Fibroblast of skin of scalp (primary cell): Measurements from ENCODE around the gene CNTNAP5.

ENCODE experiments used
- DNase-seq: peaks from one replicate; pipeline ENCODE4 v3.0.0-alpha.2; 2013

Gene CNTNAP5

DNA sequence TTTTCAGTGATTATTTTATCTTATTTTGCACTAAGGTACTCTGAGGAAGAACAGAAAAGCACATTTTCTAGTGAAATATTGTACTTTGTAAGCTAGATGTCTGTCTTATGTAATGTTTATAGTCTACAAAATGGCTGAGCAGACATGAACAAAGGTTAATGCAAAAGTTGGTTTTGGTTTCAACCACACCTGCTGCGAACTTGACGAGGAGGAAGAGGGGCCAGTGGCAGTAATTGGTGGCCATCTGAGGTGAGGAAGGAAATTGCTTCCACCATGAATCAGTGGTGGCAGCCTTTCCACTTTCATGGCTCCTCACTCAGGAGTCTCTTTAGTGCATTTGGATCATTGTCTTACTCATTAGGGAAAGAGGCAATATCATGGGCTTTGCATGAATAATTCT is 894.2 kb downstream of the CNTNAP5 start:
- DNase-seq: no peak

DNA sequence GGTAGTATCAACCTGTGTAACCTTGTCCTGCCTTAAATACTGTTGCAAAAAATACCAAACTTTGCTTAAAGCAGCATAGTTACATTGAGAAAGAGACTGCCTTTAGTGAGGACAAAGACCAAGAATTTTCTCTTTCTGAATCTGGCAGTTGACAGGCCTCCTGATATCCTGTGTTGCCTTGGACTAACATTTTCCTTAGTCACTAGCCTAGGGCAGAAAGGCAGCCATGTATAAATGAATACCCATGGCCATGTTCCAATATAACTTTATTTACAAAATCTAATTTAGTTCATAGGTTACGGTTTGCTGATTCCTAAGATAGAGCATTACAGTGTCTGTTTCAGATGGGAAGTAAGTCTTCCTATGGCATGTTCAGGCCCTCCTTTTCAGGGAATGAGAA is 895.4 kb downstream of the CNTNAP5 start:
- no peak for DNase-seq

DNA sequence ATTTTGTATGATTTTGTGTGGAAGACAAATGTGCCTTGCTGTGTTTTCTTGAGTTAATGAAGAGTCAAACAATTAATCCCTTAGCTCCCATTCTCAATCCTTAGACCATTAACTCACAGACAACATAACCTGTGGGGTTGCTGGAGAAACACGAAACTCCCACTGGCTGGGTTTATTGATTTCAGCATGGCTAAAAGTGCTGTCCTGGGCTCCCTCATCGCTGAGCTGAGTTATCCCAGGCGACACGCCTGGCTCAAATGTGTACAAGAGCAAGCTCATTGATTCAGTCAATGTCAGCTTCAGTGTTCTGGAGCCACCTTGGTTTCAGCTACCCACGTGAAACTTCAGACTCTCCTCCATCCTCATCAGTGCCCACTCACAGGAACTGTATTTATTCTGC is 896.1 kb downstream of the CNTNAP5 start:
- no peak for DNase-seq

DNA sequence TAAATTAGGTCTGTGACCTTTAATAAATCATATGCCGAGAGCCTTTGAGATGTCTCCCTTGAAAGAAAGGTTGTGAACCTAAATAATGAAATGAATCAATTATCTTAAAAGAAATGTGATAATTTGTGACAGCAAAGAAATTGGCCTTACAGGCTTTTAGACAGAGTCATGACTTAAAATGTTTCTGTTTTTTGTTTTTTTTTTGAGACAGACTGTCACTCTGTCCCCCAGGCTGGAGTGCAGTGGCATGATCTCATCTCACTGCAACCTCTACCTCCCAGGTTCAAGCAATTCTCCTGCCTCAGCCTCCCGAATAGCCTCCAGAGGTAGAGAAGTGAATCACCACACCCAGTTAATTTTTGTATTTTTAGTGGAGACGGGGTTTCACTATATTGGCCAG is 898.0 kb downstream of the CNTNAP5 start:
- no peak for DNase-seq

DNA sequence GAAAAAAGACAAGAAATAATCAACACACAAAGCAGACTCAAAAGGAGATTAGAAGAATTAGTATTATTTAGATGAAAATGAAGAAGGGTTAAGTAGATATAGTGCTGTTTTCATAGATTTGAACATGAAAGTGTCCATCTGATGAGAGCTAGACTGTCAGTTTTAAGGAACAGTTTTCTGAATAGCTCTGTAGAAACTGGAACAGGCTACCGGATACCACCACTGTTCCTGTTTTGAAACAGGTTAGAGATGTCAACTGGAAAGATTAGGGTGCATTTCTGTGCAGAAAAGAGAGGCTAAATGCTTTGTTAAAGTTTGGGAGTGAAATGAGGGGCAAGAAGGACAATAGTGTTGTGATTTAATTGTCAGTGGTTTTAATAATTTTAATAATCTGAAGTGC is 908.8 kb downstream of the CNTNAP5 start:
- no peak for DNase-seq

DNA sequence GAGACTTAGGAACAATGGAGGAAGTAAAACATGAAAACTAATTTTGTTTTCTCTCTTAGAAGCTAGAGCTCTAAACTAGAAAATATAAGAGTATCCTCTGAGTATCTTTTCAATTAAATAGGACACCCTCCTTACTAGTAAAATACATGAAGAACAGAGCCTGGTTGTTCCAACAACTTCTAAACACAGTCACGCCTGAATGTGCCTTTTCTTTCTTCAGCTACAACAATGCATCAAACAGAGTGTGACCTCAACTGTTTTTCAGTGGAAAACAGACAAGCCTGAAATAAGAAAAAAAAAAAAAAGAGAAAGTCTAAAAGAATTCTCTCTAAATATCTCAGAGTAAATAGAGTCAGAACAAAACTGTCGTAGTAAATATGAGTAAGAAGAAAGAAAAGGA is 928.8 kb downstream of the CNTNAP5 start:
- no peak for DNase-seq

DNA sequence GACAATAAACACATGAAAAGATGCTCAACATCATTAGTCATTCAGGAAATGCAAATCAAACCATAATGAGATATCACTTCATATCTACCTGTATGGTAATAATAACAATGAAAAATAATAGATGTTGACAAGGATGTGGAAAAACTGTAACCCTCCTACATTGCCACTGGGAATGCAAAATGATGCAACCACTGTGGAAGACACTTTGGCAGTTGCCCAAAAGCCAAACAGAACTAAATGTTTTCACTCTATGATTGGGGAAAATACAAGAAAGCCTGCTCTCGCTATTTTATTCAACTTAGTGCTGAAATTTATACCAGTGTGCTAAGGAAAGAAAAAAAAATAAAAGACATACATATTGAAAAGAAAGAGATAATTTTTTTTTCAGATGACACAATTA is 934.5 kb downstream of the CNTNAP5 start:
- peak; percentile 3 for DNase-seq

DNA sequence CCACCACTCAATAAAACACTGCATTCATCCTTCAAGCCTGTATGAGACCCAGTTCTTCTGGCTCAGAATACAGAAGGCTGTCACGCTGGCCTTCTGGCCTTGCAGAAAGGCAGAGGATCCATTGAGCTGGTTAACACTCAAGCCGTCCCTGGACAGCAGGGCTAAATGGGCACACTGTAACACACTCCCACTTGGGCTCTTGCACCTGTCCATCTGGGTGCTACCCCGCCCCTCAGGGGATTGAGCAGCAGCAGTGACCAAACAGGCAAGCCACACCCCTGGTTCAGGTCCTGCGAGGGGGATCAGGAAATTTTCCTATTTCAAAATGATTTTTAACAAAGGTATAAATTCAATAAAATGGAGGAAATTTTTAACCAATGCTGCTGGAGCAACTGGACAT is 936.0 kb downstream of the CNTNAP5 start:
- no peak for DNase-seq
